Measurements from ENCODE around the gene IL1RAP. TPM values are rescaled to one million over a fixed set of nuclear protein-coding genes. Genes with fewer than 3 reads are reported as not detected.

The IL1RAP gene
- total RNA-seq, 4 donors from 2014 or later, result 3.4 to 6.9 (median 4.9) TPM

- H3K4me1 ChIP-seq, result no peaks in the 10 kb centered on the region
- H3K27ac ChIP-seq, result no peak overlapping the region
- H3K4me3 ChIP-seq, result no peak overlapping the region
- H3K9me3 ChIP-seq, result no peaks in the 10 kb centered on the region
- no peaks in the 10 kb centered on the region for H3K27me3 ChIP-seq
- no peak for TF ChIP-seq POLR2A (IDR thresholded peaks at IDR 0.05)
- DNase-seq, result no peak
- no peaks in the 10 kb centered on the region for H3K36me3 ChIP-seq
Measured at GRCh38 chr3:190528706-190529105, 14.8 kb downstream of the IL1RAP start.

GRCh38 chr3:190531406-190531805, 17.5 kb downstream of the IL1RAP start:
- Histone ChIP-seq H3K36me3 (no peaks in the 10 kb centered on the region), H3K27ac (no peak overlapping the region), H3K4me1 (no peaks in the 10 kb centered on the region), H3K27me3 (no peaks in the 10 kb centered on the region), H3K9me3 (no peaks in the 10 kb centered on the region), H3K4me3 (no peak overlapping the region)
- TF ChIP-seq POLR2A (IDR thresholded peaks at IDR 0.05) (no peak), CTCF (IDR thresholded peaks at IDR 0.05) (no peak)
- DNase-seq, result no peak

GRCh38 chr3:190532731-190533203, 18.9 kb downstream of the IL1RAP start:
- peak overlapping the region in 1 of 4 donors; percentile 9 for H3K27ac ChIP-seq
- TF ChIP-seq CTCF (IDR thresholded peaks at IDR 0.05) (no peak), POLR2A (IDR thresholded peaks at IDR 0.05) (no peak)

GRCh38 chr3:190533511-190534281, 19.8 kb downstream of the IL1RAP start:
- no peak overlapping the region for H3K4me3 ChIP-seq
- H3K9me3 ChIP-seq, result no peaks in the 10 kb centered on the region
- H3K27me3 ChIP-seq, result no peaks in the 10 kb centered on the region
- peak in 1 of 3 donors; percentile 51 for DNase-seq
- H3K4me1 ChIP-seq, result no peaks in the 10 kb centered on the region
- no peak for TF ChIP-seq CTCF (IDR thresholded peaks at IDR 0.05)
- TF ChIP-seq POLR2A (IDR thresholded peaks at IDR 0.05), result no peak
- no peaks in the 10 kb centered on the region for H3K36me3 ChIP-seq
- peak overlapping the region in 2 of 4 donors; percentile 3 to 9 for H3K27ac ChIP-seq

More at GRCh38 chr3:190532731-190533203, 18.9 kb downstream of the IL1RAP start:
- no peaks in the 10 kb centered on the region for H3K4me1 ChIP-seq
- DNase-seq, result no peak
- H3K4me3 ChIP-seq, result no peak overlapping the region
- H3K36me3 ChIP-seq, result no peaks in the 10 kb centered on the region
- H3K9me3 ChIP-seq, result no peaks in the 10 kb centered on the region
- H3K27me3 ChIP-seq, result no peaks in the 10 kb centered on the region

GRCh38 chr3:190534386-190534785, 20.5 kb downstream of the IL1RAP start:
- no peaks in the 10 kb centered on the region for H3K27me3 ChIP-seq
- H3K36me3 ChIP-seq, result no peaks in the 10 kb centered on the region
- H3K4me1 ChIP-seq, result no peaks in the 10 kb centered on the region
- H3K27ac ChIP-seq, result no peak overlapping the region
- TF ChIP-seq POLR2A (IDR thresholded peaks at IDR 0.05) (no peak), CTCF (IDR thresholded peaks at IDR 0.05) (no peak)
- H3K9me3 ChIP-seq, result no peaks in the 10 kb centered on the region
- no peak for DNase-seq
- no peak overlapping the region for H3K4me3 ChIP-seq

- Histone ChIP-seq H3K27ac (no peak overlapping the region), H3K4me3 (no peak overlapping the region), H3K27me3 (no peaks in the 10 kb centered on the region), H3K9me3 (no peaks in the 10 kb centered on the region), H3K4me1 (no peaks in the 10 kb centered on the region), H3K36me3 (no peaks in the 10 kb centered on the region)
- DNase-seq, result no peak
- TF ChIP-seq POLR2A (IDR thresholded peaks at IDR 0.05), result no peak
- TF ChIP-seq CTCF (IDR thresholded peaks at IDR 0.05), result no peak
Measured at GRCh38 chr3:190534986-190535385, 21.1 kb downstream of the IL1RAP start.
